ENCODE results near the gene UGT2A3. TPM values are rescaled to one million over a fixed set of nuclear protein-coding genes. Genes with fewer than 3 reads are reported as not detected.

Gene UGT2A3
- total RNA-seq (2022; extraction: Qiagen RNA extraction; ENCODE audit: low read depth), result 0.06 to 0.22 TPM (median 0.08 TPM) in 5 replicates

DNA sequence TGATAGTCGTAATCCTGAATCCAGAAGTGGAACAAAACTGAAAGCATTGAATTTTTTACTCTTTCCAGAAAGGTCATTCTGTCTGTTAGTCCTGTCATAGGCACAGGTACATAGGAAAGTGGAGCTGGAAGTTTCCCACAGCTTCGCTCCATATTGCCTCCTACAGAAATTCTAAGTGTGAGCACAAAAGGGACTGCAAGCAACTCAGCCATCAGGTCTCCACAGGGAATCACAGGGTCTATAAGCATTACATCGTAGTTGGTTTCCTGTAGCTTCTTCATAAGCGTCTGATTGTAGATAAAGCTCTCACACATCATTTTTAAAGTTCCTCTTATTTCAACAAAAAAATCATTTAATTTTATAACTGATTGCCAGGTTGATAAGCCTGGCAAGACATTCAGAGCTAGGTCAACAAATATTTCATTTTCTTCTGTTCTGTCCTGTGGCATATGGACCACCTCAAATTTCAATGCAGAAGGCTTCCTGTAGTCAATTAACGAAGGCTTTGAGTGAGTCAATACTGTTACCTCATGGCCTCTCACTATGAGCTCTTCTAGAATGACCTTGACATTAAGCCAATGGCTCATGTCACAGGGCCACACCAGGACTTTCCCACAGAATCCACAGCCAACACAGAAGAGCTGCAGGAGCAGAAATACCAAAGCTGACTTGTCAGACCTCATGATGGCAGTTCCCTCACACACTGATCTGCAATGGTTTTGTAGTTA lies at the start of gene UGT2A3:
Gene UGT2A3, minus strand, starts transcription at position 727 of the 728 bp plus-strand sequence. Its CDS starts 44 bp downstream, at position 683.

Other genes with a start within 250 kb of the UGT2A3 start
- 0.10 TPM in 1 of 5 replicates, not detected in the others for gene UGT2B10, start 135.8 kb downstream of the UGT2A3 start, total RNA-seq (2022; extraction: Qiagen RNA extraction; ENCODE audit: low read depth)
- gene UGT2B7, start 144.7 kb upstream of the UGT2A3 start, total RNA-seq (2022; extraction: Qiagen RNA extraction; ENCODE audit: low read depth), result 0.19 to 0.26 TPM (median 0.22 TPM) in 5 replicates